HG03196 (cell line): Measurements from ENCODE around the gene RAB40A.
"Not testable (repeated sequence)": the region's sequence is repeated elsewhere in the genome, so short reads cannot be mapped to it uniquely, and the experiment has no call there.

Source experiments
- ATAC-seq: cut with Tn5 transposase; IDR thresholded peaks from one replicate; pipeline ENCODE4 v1.9.1; 2021; ENCODE audit not compliant: unreplicated experiment

RAB40A gene

GRCh38 chrX:103524747-103525146, 5.5 kb upstream of the RAB40A start:
- ATAC-seq = no peak

GRCh38 chrX:103523605-103524004, 4.3 kb upstream of the RAB40A start:
- no peak for ATAC-seq

- ATAC-seq = no peak
These were observed 1.1 kb upstream of the RAB40A start for GRCh38 chrX:103520386-103520785.

GRCh38 chrX:103518571-103518970, 718 bp downstream of the RAB40A start:
- ATAC-seq = no peak

GRCh38 chrX:103517246-103517645, 2.0 kb downstream of the RAB40A start:
- ATAC-seq = no peak

- no peak for ATAC-seq
These were observed 5.7 kb downstream of the RAB40A start for GRCh38 chrX:103513476-103514108.

GRCh38 chrX:103513067-103513466, 6.2 kb downstream of the RAB40A start:
- ATAC-seq = no peak

- ATAC-seq = no peak
These were observed 9.3 kb downstream of the RAB40A start for GRCh38 chrX:103510031-103510430.

GRCh38 chrX:103503853-103504207, 15.5 kb downstream of the RAB40A start:
- no peak for ATAC-seq

- no peak for ATAC-seq
These were observed 16.0 kb downstream of the RAB40A start for GRCh38 chrX:103503163-103503852.

- ATAC-seq = no peak
These were observed 20.5 kb downstream of the RAB40A start for GRCh38 chrX:103498786-103499185.

- ATAC-seq = no peak
These were observed 23.5 kb downstream of the RAB40A start for GRCh38 chrX:103495786-103496185.

- not testable (repeated sequence) for ATAC-seq
These were observed 25.7 kb downstream of the RAB40A start for GRCh38 chrX:103493578-103493977.

GRCh38 chrX:103489733-103490132, 29.6 kb downstream of the RAB40A start:
- not testable (repeated sequence) for ATAC-seq

- ATAC-seq = no peak
These were observed 30.5 kb downstream of the RAB40A start for GRCh38 chrX:103488794-103489193.

GRCh38 chrX:103488332-103488731, 31.0 kb downstream of the RAB40A start:
- ATAC-seq = no peak

- no peak for ATAC-seq
These were observed 35.6 kb downstream of the RAB40A start for GRCh38 chrX:103483720-103484119.

- no peak for ATAC-seq
These were observed 38.8 kb downstream of the RAB40A start for GRCh38 chrX:103480526-103480925.

- ATAC-seq = no peak
These were observed 41.8 kb downstream of the RAB40A start for GRCh38 chrX:103477496-103477895.

GRCh38 chrX:103475381-103475780, 43.9 kb downstream of the RAB40A start:
- no peak for ATAC-seq

- ATAC-seq = not testable (repeated sequence)
These were observed 49.3 kb downstream of the RAB40A start for GRCh38 chrX:103469977-103470376.

- ATAC-seq = no peak
These were observed 51.4 kb downstream of the RAB40A start for GRCh38 chrX:103467887-103468286.

- ATAC-seq = no peak
These were observed 52.1 kb downstream of the RAB40A start for GRCh38 chrX:103467156-103467555.
